Measurements from ENCODE around the gene SESN1.

Gene SESN1

GRCh38 chr6:109028439-109028838, 66.2 kb downstream of the SESN1 start:
- DNase-seq, result no peak

GRCh38 chr6:109027964-109028363, 66.7 kb downstream of the SESN1 start:
- no peak for DNase-seq

- no peak for DNase-seq
Observed at GRCh38 chr6:109025639-109026038, 69.0 kb downstream of the SESN1 start.

- DNase-seq, result peak; percentile 36
Observed at GRCh38 chr6:109024784-109025183, 69.9 kb downstream of the SESN1 start.

- DNase-seq, result peak; percentile 27
Observed at GRCh38 chr6:109024368-109024767, 70.3 kb downstream of the SESN1 start.

GRCh38 chr6:109023356-109023925, 71.2 kb downstream of the SESN1 start:
- DNase-seq, result no peak

GRCh38 chr6:109021870-109022269, 72.8 kb downstream of the SESN1 start:
- no peak for DNase-seq

GRCh38 chr6:109019911-109020310, 74.7 kb downstream of the SESN1 start:
- DNase-seq, result no peak

- no peak for DNase-seq
Observed at GRCh38 chr6:109015176-109015575, 79.5 kb downstream of the SESN1 start.

- DNase-seq, result no peak
Observed at GRCh38 chr6:109014606-109015005, 80.0 kb downstream of the SESN1 start.

- no peak for DNase-seq
Observed at GRCh38 chr6:109013656-109014305, 80.9 kb downstream of the SESN1 start.

GRCh38 chr6:109010705-109011102, 83.9 kb downstream of the SESN1 start:
- no peak for DNase-seq

- DNase-seq, result no peak
Observed at GRCh38 chr6:109009962-109010704, 84.5 kb downstream of the SESN1 start.

- peak; percentile 85 for DNase-seq
Observed at GRCh38 chr6:109009236-109009961, 85.2 kb downstream of the SESN1 start.

- DNase-seq, result peak; percentile 4
Observed at GRCh38 chr6:109008537-109009235, 86.0 kb downstream of the SESN1 start.

- no peak for DNase-seq
Observed at GRCh38 chr6:109008054-109008453, 86.6 kb downstream of the SESN1 start.

- no peak for DNase-seq
Observed at GRCh38 chr6:109007521-109007920, 87.1 kb downstream of the SESN1 start.

- no peak for DNase-seq
Observed at GRCh38 chr6:109006818-109007217, 87.8 kb downstream of the SESN1 start.

GRCh38 chr6:109002882-109003281, 91.8 kb downstream of the SESN1 start:
- no peak for DNase-seq

GRCh38 chr6:109002051-109002697, 92.5 kb downstream of the SESN1 start:
- DNase-seq, result no peak

- no peak for DNase-seq
Observed at GRCh38 chr6:109001291-109001894, 93.3 kb downstream of the SESN1 start.

- DNase-seq, result no peak
Observed at GRCh38 chr6:109000289-109000688, 94.4 kb downstream of the SESN1 start.

All from fibroblast of skin of scalp (primary cell).